HEK293 (cell line): ENCODE measurements around the gene RNF126.

Source experiments
- KLF7 ChIP-seq: fragments of 450-650 bp; formaldehyde crosslinking; IDR thresholded peaks from 2 replicates; pipeline ENCODE4 v1.5.1; 2016; ENCODE audit warnings: missing biosample characterization, missing genetic modification characterization, borderline replicate concordance
- ZNF670 ChIP-seq: fragments of 450-650 bp; formaldehyde crosslinking; IDR thresholded peaks from 2 replicates; pipeline ENCODE4 v1.5.1; 2016; ENCODE audit warnings: missing biosample characterization, missing genetic modification characterization, low read depth

GRCh38 chr19:658916-659839, 3.8 kb downstream of the RNF126 start:
- TF ChIP-seq KLF7 (no peak), ZNF670 (tag by site-specific recombination) (no peak)
